Sciatic nerve (tissue), 2 donors: ENCODE data around the gene TRIM3. TPM values are rescaled to one million over a fixed set of nuclear protein-coding genes. Genes with fewer than 3 reads are reported as not detected.

Source experiments
- ATAC-seq: fragments of 200-7000 bp; cut with Tn5 transposase; one replicate; pipeline ENCODE4 v1.9.1; 2020; ENCODE audit warnings: mild to moderate bottlenecking, moderate library complexity
- DNase-seq: peaks from one replicate; pipeline ENCODE4 v3.0.0-alpha.2; 2020; ENCODE audit warnings: low spot score
- intact Hi-C: fragments of 100-400 bp; cut with DNase I; formaldehyde crosslinking; loops from one replicate; pipeline ENCODE4 v1.14.2; 2022
- total RNA-seq: library from RNA; stranded (reverse); fragmentation: NEBNext Ultra II Directional; extraction: Animal tissue kit (Norgen Biotek cat#: 25700); gene quantifications from one replicate; pipeline ENCODE4 v1.2.1, GENCODE V29; 2021
- donor health status: DM: no; HTN: no; CAD: no.
- donor health status: DM: no; HTN: no; CAD: no.

TRIM3 gene
- total RNA-seq, 1 donor from 2014 or later, result 24.6 TPM

DNA sequence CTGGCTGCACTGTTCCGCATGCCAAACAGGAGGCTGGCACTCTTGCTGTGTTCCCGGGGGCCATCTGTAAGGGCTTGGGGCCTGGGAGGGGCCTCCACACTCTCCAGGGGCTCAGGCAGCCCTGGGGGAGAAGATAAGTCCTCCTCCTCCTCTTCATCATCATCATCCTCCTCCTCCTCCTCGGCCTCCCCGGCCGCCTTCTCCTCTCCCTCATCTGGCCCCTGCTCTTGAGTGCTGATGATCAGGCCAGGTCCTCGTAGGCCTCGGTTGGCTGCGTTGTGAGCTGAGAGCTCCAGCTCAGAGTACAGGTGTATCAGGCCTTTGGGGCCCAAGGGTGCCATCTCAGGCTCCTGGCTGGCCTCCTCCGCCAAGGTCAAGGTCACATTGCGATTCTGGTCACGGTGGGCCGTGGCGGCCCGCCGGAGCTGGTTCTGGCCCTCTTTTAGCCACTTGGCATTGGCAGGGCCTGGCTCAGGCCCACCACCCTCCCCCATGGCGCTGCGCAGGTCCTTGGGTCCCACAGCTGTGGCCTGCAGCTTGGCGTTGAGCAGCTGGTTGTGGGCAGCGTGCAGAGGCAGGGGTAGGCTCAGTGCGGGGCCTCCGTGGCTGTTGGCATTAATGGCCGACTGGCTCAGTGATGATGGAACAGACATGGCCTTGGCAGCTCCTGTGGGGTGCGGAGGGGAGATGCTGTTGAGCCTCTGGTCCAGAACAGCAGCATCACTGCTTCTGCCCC is 62.9 kb downstream of the TRIM3 start:
- no peak for DNase-seq
- ATAC-seq, result no peak
- intact Hi-C loops, result no loop called here

DNA sequence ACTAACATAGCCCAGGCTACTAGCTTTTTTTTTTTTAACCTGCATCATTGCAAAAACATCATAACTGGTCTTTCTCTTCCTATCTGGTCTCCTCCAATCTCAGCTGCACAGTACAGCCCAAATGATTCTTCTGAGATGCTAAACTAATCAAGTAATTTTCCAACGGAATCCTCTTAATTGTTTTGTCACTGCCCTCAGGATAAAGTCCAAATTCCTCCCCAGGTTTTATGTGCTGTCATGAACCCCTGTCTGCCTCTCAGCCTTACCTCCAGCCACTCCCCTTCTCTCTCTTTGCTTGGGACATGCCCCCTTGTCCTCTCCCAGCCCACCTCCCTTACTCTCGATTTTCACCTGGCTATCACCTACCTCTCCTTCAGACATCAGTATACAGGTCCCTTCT is 67.4 kb downstream of the TRIM3 start:
- DNase-seq, result no peak
- no peak for ATAC-seq
- intact Hi-C loops, result no loop called here

DNA sequence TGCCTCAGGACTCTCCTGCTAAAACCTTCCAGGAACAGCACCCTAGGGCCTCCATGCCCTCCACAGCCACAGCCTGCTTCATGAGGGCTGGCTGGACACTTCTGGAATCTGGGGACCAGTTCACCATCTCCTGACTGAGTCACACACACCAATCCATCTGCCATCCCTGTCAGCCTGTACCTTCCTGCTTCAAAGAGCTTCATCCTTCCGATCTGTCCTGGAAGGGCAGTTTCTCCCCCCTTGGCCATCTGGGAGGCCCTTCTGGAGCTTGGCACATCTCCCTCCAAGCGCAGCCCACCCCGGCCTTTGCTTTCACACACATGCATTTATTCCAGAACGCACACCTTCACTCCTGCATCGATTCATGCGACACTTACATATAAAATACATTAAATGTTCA is 67.9 kb downstream of the TRIM3 start:
- intact Hi-C loops, result no loop called here
- no peak for ATAC-seq
- DNase-seq, result no peak

DNA sequence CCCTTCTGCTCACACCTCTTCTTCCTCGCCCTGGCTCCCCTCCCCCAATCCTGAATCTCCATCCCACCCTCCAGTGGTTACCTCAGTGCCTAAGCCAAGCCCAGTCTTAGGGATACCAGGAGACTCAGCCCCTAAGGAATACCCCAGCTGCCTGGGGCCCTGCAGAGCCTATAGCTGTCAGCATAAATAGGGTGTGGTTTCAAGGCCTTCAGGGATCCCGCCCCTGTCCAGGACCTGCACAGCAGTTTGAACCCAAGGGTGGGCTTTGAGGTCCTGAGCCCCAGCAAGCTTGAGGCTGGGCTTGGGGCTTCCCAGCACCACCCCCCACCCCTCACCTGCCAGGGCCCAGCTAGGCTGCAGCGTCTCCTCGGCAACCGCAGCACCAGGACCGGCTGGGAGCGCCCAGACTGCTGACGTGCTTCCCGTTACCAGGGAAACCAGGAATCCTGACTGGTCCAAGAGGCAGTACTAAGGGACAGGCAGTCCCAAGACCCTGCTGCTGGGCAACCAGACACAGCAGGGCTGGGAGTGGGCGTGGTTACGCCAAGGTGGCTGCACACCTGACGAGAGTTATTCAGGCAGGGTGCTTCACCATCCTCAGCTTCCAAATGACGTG is 68.6 kb downstream of the TRIM3 start:
- DNase-seq (no peak), ATAC-seq (peak; percentile 70)
- intact Hi-C loops, result no loop called here

DNA sequence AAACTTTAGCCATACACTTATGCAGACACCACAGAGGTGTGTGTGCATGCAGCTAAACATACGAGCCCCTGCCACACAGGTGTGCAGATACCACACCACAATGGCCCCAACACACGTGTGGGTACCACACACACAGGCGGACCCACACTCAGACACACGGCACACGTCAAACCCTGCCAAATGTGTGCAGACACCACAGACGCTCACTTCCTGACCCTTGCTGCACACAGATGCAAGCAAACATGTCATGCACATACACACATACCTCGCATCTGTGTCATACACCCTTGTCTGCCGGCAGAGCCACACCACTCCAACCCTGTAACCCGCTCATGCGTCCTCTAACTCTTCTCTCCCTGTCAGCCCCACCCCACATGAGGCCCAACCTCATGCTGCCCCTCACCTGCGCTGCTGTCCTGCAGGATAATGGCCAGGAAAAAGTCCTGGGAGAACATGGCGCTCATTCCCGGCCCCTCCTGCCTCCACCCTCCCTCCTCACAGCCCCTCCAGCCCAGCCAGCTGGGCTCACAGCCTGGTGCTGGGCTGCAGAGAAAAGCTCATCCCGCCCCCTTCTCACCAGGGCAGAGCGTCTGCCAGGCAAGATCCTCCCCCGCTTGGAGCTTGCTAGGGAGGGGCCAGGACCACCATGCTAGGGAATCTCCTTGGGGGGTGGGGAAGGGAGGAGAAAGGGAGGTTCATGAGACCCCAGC is 69.2 kb downstream of the TRIM3 start:
- DNase-seq, result no peak
- intact Hi-C loops, result no loop called here
- ATAC-seq, result no peak

DNA sequence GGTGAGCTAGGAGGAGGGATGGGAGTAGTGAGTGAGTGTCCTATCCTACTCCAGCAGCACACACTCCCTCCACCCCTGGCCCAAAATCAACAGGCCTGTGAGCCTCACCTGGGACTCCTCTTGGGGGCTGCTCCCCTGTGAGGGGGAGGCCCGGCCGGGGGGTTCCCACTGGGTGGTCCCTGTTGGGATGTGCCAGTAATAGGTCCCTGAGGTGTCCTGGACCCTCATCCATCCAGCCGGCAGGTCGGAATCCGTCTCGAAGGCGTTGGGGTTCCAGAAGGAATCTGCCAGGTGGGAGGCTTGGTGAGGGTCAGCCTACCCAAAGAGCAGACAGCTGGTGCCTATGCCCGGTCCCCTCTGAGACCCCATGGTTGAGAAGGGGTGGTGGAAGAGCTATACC is 70.2 kb downstream of the TRIM3 start:
- DNase-seq (no peak), ATAC-seq (no peak)
- intact Hi-C loops, result no loop called here

DNA sequence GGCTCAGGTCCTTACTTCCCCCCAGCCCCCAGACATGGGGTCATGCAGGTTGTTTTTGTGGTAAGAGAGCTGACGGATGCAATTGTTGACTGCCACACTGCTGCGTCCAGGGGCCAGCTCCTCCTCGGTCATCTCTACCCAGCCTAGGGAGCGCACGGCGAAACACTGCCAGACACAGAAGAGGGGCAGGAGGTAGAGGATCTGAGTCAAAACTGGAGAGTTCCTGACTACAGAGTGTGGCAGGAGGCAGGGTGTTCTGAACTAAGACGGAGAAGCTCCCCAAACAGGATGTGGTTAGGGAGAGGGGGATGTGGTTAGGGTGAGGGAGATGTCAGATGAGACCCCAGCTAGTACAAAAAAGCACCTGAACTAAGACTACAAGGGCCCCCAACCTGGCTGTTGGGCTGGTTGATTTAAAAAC is 71.2 kb downstream of the TRIM3 start:
- DNase-seq, result no peak
- intact Hi-C loops, result no loop called here
- no peak for ATAC-seq

DNA sequence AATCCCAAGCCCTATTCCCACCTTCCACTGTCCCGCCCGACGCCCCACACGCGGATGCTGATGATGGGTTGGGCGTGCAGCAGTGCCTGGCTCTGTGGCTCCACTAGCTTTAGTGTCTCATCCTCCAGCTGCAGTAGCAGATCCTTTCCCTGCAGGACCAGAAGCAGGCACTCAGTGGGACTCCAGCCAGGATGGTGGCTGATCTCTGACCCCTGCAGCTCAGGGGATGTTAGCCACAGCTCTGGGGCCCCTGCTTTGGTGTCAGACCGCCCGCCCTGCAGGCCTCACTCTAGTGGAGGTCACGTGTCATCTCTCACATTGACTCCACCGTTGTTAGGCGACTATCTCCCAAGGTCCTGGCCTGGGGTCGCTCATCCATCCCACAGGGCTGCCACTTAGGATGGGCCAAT is 71.7 kb downstream of the TRIM3 start:
- ATAC-seq (no peak), DNase-seq (no peak)
- intact Hi-C loops, result no loop called here

DNA sequence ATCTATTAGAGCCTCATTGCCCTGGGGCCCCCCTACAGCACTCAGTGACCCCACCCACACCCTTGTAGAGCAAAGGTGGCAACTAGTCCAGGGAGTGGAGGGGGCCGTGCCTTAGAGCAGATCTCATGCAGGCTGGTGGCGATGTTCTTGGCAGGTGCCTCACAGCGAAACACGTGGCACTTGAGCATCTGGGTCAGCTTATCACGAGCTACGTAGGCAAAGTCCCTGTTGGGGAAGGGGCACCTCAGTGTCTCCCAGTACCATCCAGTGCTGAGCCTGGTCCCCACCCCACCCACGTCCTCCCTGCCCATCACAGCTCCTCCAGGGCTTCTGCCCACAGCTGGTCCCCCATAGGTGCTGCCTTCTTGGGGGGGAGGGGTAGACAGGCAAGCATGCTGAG is 72.3 kb downstream of the TRIM3 start:
- intact Hi-C loops, result no loop called here
- DNase-seq (no peak), ATAC-seq (no peak)

DNA sequence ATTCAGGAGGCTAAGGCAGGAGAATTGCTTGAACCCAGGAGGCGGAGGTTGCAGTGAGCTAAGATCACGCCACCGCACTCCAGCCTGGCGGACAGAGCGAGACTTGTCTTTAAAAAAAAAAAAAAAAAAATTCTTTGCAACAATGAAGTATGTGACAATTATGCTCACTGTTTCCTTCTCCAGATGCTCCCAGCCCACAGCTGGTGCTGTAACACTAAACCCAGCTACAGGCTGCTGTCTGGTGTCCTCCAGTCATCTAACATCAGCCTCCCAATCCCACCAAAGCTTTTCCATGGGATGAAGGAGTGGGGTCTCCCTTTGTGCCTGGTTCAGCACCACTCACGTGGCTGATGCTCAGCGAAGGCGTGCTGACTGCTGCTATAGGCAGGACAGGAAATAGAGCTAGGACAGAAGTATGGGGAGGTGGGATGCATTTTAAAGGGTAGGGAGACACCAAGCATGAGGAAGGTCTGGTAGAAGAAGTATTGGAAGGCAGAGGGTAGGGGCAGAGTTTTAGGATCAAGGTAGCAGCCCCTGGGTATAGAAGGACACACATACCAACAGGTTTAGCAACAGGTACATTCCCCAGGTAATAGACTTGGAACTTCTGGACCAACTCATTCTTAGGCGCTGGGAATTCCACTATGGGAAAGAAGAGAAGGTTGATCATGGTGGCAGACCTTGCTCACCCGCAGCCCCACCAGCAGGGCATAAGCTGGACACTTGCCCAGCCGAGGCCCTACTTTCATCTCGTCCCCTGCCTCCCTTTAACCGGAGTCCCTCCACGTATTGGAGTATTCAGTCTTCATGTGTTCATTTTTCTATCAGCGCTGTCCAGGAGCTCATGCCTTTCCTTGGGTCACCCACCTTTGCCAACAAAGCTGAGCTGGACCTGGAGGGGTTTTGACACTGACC is 73.1 kb downstream of the TRIM3 start:
- DNase-seq (no peak), ATAC-seq (no peak)
- intact Hi-C loops, result no loop called here

Other genes starting within 250 kb of the TRIM3 start
- 36.8 TPM for gene FHIP1B, start 239.3 kb downstream of the TRIM3 start, total RNA-seq
- 0.31 TPM for gene CNGA4, start 234.9 kb downstream of the TRIM3 start, total RNA-seq
- 1.1 TPM for gene CCKBR, start 214.1 kb downstream of the TRIM3 start, total RNA-seq
- 145 TPM for gene CAVIN3, start 153.4 kb downstream of the TRIM3 start, total RNA-seq
- gene SMPD1, start 83.5 kb downstream of the TRIM3 start, total RNA-seq, result 32.3 TPM
- gene APBB1, start 54.8 kb downstream of the TRIM3 start, total RNA-seq, result 65.5 TPM
- 2.8 TPM for gene HPX, start 33.0 kb downstream of the TRIM3 start, total RNA-seq
- 35.0 TPM for gene ARFIP2, start 7.4 kb upstream of the TRIM3 start, total RNA-seq
- 51.5 TPM for gene TIMM10B, start 7.6 kb upstream of the TRIM3 start, total RNA-seq
- 33.1 TPM for gene DNHD1, start 23.3 kb upstream of the TRIM3 start, total RNA-seq
- 20.9 TPM for gene RRP8, start 129.7 kb upstream of the TRIM3 start, total RNA-seq
- 208 TPM for gene ILK, start 129.8 kb upstream of the TRIM3 start, total RNA-seq
- gene TAF10, start 138.3 kb upstream of the TRIM3 start, total RNA-seq, result 79.4 TPM
- gene TPP1, start 145.5 kb upstream of the TRIM3 start, total RNA-seq, result 100 TPM
- 22.7 TPM for gene DCHS1, start 181.9 kb upstream of the TRIM3 start, total RNA-seq
- gene MRPL17, start 209.4 kb upstream of the TRIM3 start, total RNA-seq, result 25.5 TPM